SK-N-SH (cell line): ENCODE data around the gene FMN1. TPM values are rescaled to one million over a fixed set of nuclear protein-coding genes. Genes with fewer than 3 reads are reported as not detected.
A peak's percentile ranks its signal among the peaks of the same experiment; 100 is the strongest.

Experiments used
- CTCF ChIA-PET: fragments of 300-600, 350-600 bp; formaldehyde crosslinking; extraction: SDS; loops from one replicate; lab custom pipeline; 2021; lab: Yijun Ruan, JAX
- POLR2A ChIA-PET: fragments of 350-600 bp; sonication (Branson Sonifier 250); formaldehyde crosslinking; extraction: SDS; loops from one replicate; lab custom pipeline; 2020; ENCODE audit warnings: antibody characterized with exemption, inconsistent platforms; lab: Yijun Ruan, JAX
- DNase-seq: peaks from one replicate; pipeline ENCODE4 v3.0.0; 2012
- H2AFZ ChIP-seq: fragments of 200-600 bp; sonication (generic); 2 replicates; pipeline ENCODE4 v1.8.1; 2016; ENCODE audit warnings: antibody characterized with exemption, mild to moderate bottlenecking, low read depth
- H3F3A ChIP-seq: fragments of 200-600 bp; sonication (generic); replicated peaks from 2 replicates; pipeline ENCODE3; 2016; ENCODE audit warnings: antibody characterized with exemption, mild to moderate bottlenecking; ENCODE audit not compliant: insufficient read depth
- H3K27ac ChIP-seq, 2 experiments: fragments of 200-500 bp in 1 of 2; fragments of 200-600 bp in 1 of 2; sonication (Bioruptor generic) in 1 of 2; sonication (generic), shearing (Covaris generic) in 1 of 2; 2 replicates each; pipeline versions ENCODE4 v1.5.1 to v1.6.1; 2014 to 2016; ENCODE audit warnings: low read depth in 2 of 2, inconsistent platforms in 1 of 2, low read length in 1 of 2, mild to moderate bottlenecking in 1 of 2, mixed read lengths in 1 of 2
- H3K27me3 ChIP-seq: fragments of 200-600 bp; sonication (generic), shearing (Covaris generic); 2 replicates; pipeline ENCODE4 v1.6.1; 2016; ENCODE audit warnings: mixed run types; ENCODE audit not compliant: insufficient read depth
- H3K36me3 ChIP-seq, 2 experiments: fragments of 200-500 bp in 1 of 2; fragments of 200-600 bp in 1 of 2; sonication (Bioruptor generic) in 1 of 2; sonication (generic) in 1 of 2; replicated peaks in 1 of 2; 2 replicates each; pipeline versions ENCODE3 to v1.5.1; 2014 to 2016; ENCODE audit warnings: low read length in 1 of 2, mild to moderate bottlenecking in 1 of 2; ENCODE audit not compliant: insufficient read depth in 2 of 2, control insufficient read depth in 1 of 2
- H3K4me1 ChIP-seq, 2 experiments: fragments of 200-500 bp in 1 of 2; fragments of 200-600 bp in 1 of 2; sonication (Bioruptor generic) in 1 of 2; sonication (generic), shearing (Covaris generic) in 1 of 2; 2 replicates each; pipeline versions ENCODE4 v1.5.1 to v1.6.1; 2014 to 2016; ENCODE audit warnings: low read depth in 1 of 2, low read length in 1 of 2, mixed run types in 1 of 2; ENCODE audit not compliant: insufficient read depth in 2 of 2, control insufficient read depth in 1 of 2
- H3K4me2 ChIP-seq: fragments of 200-600 bp; sonication (generic), shearing (Covaris generic); 2 replicates; pipeline ENCODE4 v1.6.1; 2017; ENCODE audit warnings: mixed run types
- H3K4me3 ChIP-seq, 2 experiments: fragments of 200-500 bp in 1 of 2; fragments of 200-600 bp in 1 of 2; sonication (Bioruptor generic) in 1 of 2; sonication (generic), shearing (Covaris generic) in 1 of 2; 2 replicates each; pipeline versions ENCODE4 v1.5.1 to v1.8.1; 2014 to 2016; ENCODE audit warnings: low read depth in 2 of 2, inconsistent platforms in 1 of 2, low read length in 1 of 2, mild to moderate bottlenecking in 1 of 2, mixed read lengths in 1 of 2, moderate library complexity in 1 of 2
- H3K79me2 ChIP-seq: fragments of 200-600 bp; sonication (generic); 2 replicates; pipeline ENCODE4 v1.8.1; 2017; ENCODE audit warnings: mild to moderate bottlenecking; ENCODE audit not compliant: insufficient read depth
- H3K9ac ChIP-seq: fragments of 200-600 bp; sonication (generic); 2 replicates; pipeline ENCODE4 v1.6.1; 2017; ENCODE audit warnings: mixed run types
- H3K9me2 ChIP-seq: fragments of 200-600 bp; sonication (generic); 2 replicates; pipeline ENCODE4 v1.6.1; 2017; ENCODE audit warnings: mixed run types
- H3K9me3 ChIP-seq: fragments of 200-600 bp; sonication (generic); 2 replicates; pipeline ENCODE4 v1.6.1; 2017; ENCODE audit warnings: mixed run types, mild to moderate bottlenecking, moderate library complexity
- H4K20me1 ChIP-seq: fragments of 200-600 bp; sonication (generic); 2 replicates; pipeline ENCODE4 v1.6.1; 2017; ENCODE audit warnings: mild to moderate bottlenecking, mixed run types; ENCODE audit not compliant: insufficient read depth
- CHD2 ChIP-seq: fragments of 150-350 bp; IDR thresholded peaks from 2 replicates; pipeline ENCODE4 v1.6.1; 2018; ENCODE audit warnings: low read length; ENCODE audit not compliant: partially characterized antibody
- EP300 ChIP-seq, 2 experiments: IDR thresholded peaks; 2 replicates each; pipeline versions ENCODE4 v1.4.0 to v1.6.1; 2012; ENCODE audit warnings: borderline replicate concordance in 1 of 2, low read depth in 1 of 2, low read length in 1 of 2
- EZH2phosphoT487 ChIP-seq: fragments of 200-600 bp; sonication (generic); IDR thresholded peaks from 2 replicates; pipeline ENCODE4 v1.6.1; 2017; ENCODE audit warnings: low read depth, mixed run types, mild to moderate bottlenecking, antibody characterized with exemption, moderate library complexity, borderline replicate concordance
- GATA2 ChIP-seq: sonication (generic); formaldehyde crosslinking; IDR thresholded peaks from 2 replicates; pipeline ENCODE4 v1.5.0; 2020; ENCODE audit warnings: mild to moderate bottlenecking, missing genetic modification reagents
- JUND ChIP-seq: IDR thresholded peaks from 2 replicates; pipeline ENCODE4 v1.4.0; 2012
- MAX ChIP-seq: IDR thresholded peaks from 2 replicates; pipeline ENCODE4 v1.4.0; 2012; ENCODE audit warnings: low read depth
- NRF1 ChIP-seq: IDR thresholded peaks from 2 replicates; pipeline ENCODE4 v1.6.1; 2012; ENCODE audit warnings: low read depth, mild to moderate bottlenecking, low read length
- POLR2AphosphoS5 ChIP-seq: IDR thresholded peaks from 2 replicates; pipeline ENCODE4 v1.6.1; 2012; ENCODE audit warnings: low read depth, low read length
- RAD21 ChIP-seq: IDR thresholded peaks from 2 replicates; pipeline ENCODE4 v1.6.1; 2012; ENCODE audit warnings: mild to moderate bottlenecking, low read length
- RCOR1 ChIP-seq: fragments of 150-350 bp; IDR thresholded peaks from 2 replicates; pipeline ENCODE4 v1.6.1; 2017; ENCODE audit warnings: antibody characterized with exemption, low read length
- RXRA ChIP-seq: IDR thresholded peaks from 2 replicates; pipeline ENCODE4 v1.4.0; 2012; ENCODE audit warnings: low read depth, mild to moderate bottlenecking, borderline replicate concordance
- SIN3A ChIP-seq: IDR thresholded peaks from 2 replicates; pipeline ENCODE4 v1.6.1; 2012; ENCODE audit warnings: low read depth, mild to moderate bottlenecking, low read length, moderate library complexity, borderline replicate concordance
- TCF12 ChIP-seq: IDR thresholded peaks from 2 replicates; pipeline ENCODE4 v1.4.0; 2012
- TEAD4 ChIP-seq: IDR thresholded peaks from 2 replicates; pipeline ENCODE4 v1.4.0; 2012; ENCODE audit warnings: mild to moderate bottlenecking, borderline replicate concordance; ENCODE audit not compliant: insufficient read depth
- USF2 ChIP-seq: fragments of 150-350 bp; IDR thresholded peaks from 2 replicates; pipeline ENCODE4 v1.6.1; 2017; ENCODE audit warnings: antibody characterized with exemption, low read length, low read depth, borderline replicate concordance
- WGBS: methylation state at CpG from one replicate; pipeline ENCODE4 v1.1.6; 2017; ENCODE audit warnings: low lambda C conversion rate; 5-methylcytosine and 5-hydroxymethylcytosine counted together
- polyA plus RNA-seq, 3 experiments: library from polyadenylated mRNA; depleted of rRNA; stranded (reverse); fragments of >200 nt; gene quantifications; 2 replicates each; pipeline ENCODE4 v1.2.3, GENCODE V29; 2012

The FMN1 gene
- polyA plus RNA-seq, 1 of the 3 experiments (the other 2 are of a cell fraction) = 9.1 TPM

GRCh38 chr15:32857732-32858131 lies 336.8 kb downstream of the FMN1 start:
- ChIA-PET CTCF (no interaction called here), POLR2A (no interaction called here)
- no peak for DNase-seq
- H3K9me3 ChIP-seq = no peaks in the 10 kb centered on the region
- no peak overlapping the region for H3K4me2 ChIP-seq
- H3F3A ChIP-seq = peaks cover 55% of the 10 kb centered on the region
- no peak overlapping the region for H3K9ac ChIP-seq
- no peaks in the 10 kb centered on the region for H4K20me1 ChIP-seq
- peaks cover 25% of the 10 kb centered on the region for H3K79me2 ChIP-seq
- 80% methylated on average over 2 of the region's 2 CpGs for WGBS
- TF ChIP-seq RCOR1 = no peak
- no peak for TF ChIP-seq USF2
- TF ChIP-seq EZH2phosphoT487 = no peak
- no peak for TF ChIP-seq CHD2
- no peak for TF ChIP-seq JUND
- no peak for TF ChIP-seq SIN3A
- TF ChIP-seq RAD21 = no peak
- TF ChIP-seq GATA2 (CRISPR knock-in tag) = no peak
- TF ChIP-seq NRF1 = no peak
- no peaks in the 10 kb centered on the region for H3K9me2 ChIP-seq
- peaks cover 4 to 23% of the 10 kb centered on the region in 2 experiments for H3K4me1 ChIP-seq
- no peaks in the 10 kb centered on the region for H3K27me3 ChIP-seq
- H3K36me3 ChIP-seq = peaks cover 13 to 40% of the 10 kb centered on the region in 2 experiments
- no peak overlapping the region for H2AFZ ChIP-seq
- peak overlapping the region; percentile 93 to 99; a peak in 3 of 4 replicates for H3K27ac ChIP-seq
- H3K4me3 ChIP-seq = no peak overlapping the region

GRCh38 chr15:32856753-32857152 lies 337.8 kb downstream of the FMN1 start:
- 53% methylated on average over 4 of the region's 4 CpGs for WGBS
- peak overlapping the region; percentile 93 to 99 for H3K27ac ChIP-seq
- H3K9me3 ChIP-seq = no peaks in the 10 kb centered on the region
- no peak overlapping the region for H3K4me3 ChIP-seq
- ChIA-PET POLR2A (no interaction called here), CTCF (interaction anchor here (1.0 to 4.0 kb wide), 2 partner anchors 12 to 206 kb away, joined by 3 to 26 read pairs; no protein-coding TSS in a partner anchor)
- peaks cover 65% of the 10 kb centered on the region for H3F3A ChIP-seq
- H3K9ac ChIP-seq = peak overlapping the region; percentile 76
- H3K9me2 ChIP-seq = no peaks in the 10 kb centered on the region
- no peaks in the 10 kb centered on the region for H3K27me3 ChIP-seq
- no peak overlapping the region for H2AFZ ChIP-seq
- peak; percentile 47; the same call in 1 of the 2 replicates for TF ChIP-seq POLR2AphosphoS5
- TF ChIP-seq JUND = 0 out of 2 replicates have a peak, but pooled peaks have one; percentile 4
- peak; percentile 72 for TF ChIP-seq MAX
- TF ChIP-seq TEAD4 = 0 out of 2 replicates have a peak, but pooled peaks have one; percentile 35
- TF ChIP-seq NRF1 = no peak
- TF ChIP-seq EP300 (IDR thresholded peaks at IDR 0.05; ENCODE audit: borderline replicate concordance in 1 of 2, low read depth in 1 of 2, low read length in 1 of 2) = peak in 1 of 2 experiments; percentile 29; a peak in 1 of 4 replicates
- no peak for TF ChIP-seq RXRA
- TF ChIP-seq TCF12 = peak; percentile 24; the same call in 1 of the 2 replicates
- DNase-seq = no peak
- H3K79me2 ChIP-seq = peaks cover 25% of the 10 kb centered on the region
- H3K4me2 ChIP-seq = peak overlapping the region; percentile 59; the same call in 1 of the 2 replicates
- peaks cover under 1 to 24% of the 10 kb centered on the region in 2 experiments for H3K4me1 ChIP-seq
- H3K36me3 ChIP-seq = peaks cover 9 to 42% of the 10 kb centered on the region in 2 experiments
- no peaks in the 10 kb centered on the region for H4K20me1 ChIP-seq
